Middle frontal gyrus (tissue), 1 donor: ENCODE data around the gene NEK8.
"Not testable (repeated sequence)": the region's sequence is repeated elsewhere in the genome, so short reads cannot be mapped to it uniquely, and the experiment has no call there.

Source experiments
- DNase-seq: peaks from one replicate; pipeline ENCODE4 v3.0.0-alpha.2; 2015; ENCODE audit warnings: low spot score; ENCODE audit errors: extremely low spot score

NEK8 gene

DNA sequence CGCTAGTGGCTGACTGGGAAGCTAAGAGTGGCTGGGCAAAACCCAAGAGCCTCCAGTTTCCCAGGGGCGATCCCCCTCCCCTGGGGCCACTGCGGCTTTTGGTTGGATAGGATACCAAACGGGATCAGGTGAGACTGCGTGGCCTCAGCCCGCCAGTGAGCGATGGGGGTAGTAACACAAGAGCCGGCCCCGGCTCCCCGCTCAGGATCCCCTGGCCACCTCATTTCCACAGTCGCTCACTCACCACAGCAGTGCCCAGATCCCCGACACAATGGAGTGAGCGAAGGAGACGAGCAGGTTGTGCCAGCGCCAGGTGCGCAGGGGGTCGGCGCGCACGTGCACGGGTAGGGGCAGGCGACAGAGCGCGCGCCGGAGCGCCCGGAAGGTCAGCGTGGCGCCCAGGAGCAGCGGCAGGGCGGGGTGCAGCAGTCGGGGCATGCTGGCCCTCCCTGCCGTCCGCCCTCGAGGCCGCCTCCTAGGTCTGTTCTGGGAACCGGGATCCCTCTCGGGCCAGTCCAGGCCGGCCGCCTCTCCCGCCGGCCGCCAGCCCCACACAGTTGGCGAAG lies 2.8 kb upstream of the NEK8 start:
- no peak for DNase-seq

DNA sequence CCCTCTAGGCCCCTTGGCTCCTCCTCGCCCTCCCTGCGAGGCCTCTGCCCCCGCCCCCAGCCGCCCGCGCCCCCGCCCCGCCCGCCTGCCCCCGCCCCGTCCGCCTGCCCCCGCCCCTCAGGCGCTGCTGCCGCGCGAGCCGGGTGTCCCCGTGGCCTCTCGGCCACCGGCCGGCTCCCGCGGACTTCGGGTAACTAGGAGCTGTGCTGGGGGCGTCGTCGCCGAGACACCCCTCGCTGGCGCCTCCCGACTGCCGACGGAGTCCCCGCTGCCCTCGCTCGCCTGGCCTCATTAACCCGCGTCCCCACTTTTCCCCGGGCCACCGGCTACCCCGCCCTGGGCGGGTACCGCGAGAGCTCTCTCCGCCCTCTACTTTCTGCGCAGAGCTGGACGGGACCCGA lies 2.4 kb upstream of the NEK8 start, which contains the start of gene TLCD1:
Gene TLCD1 (minus strand): TSS at position 8 of the 401 bp plus-strand sequence. CDS start 136 bp downstream, outside the sequence.
- DNase-seq, result no peak

- peak; percentile 92 for DNase-seq
Observed at GRCh38 chr17:28726627-28727491, 1.7 kb upstream of the NEK8 start.

DNA sequence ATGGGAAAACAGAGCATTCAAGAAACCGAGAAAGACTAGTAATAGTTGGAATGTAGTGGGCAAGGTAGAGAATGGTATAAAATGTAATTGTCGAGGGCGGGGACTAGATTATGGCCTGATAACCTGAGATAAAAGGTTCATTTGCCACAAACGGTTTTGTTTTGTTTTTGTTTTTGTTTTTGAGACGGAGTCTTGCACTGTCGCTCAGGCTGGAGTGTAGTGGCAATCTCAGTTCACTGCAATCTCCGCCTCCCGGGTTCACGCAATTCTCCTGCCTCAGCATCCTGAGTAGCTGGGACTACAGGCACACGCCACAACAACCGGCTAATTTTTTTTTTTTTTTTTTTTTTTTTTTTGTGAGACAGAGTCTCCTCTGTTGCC lies 1.4 kb downstream of the NEK8 start:
- no peak for DNase-seq

DNA sequence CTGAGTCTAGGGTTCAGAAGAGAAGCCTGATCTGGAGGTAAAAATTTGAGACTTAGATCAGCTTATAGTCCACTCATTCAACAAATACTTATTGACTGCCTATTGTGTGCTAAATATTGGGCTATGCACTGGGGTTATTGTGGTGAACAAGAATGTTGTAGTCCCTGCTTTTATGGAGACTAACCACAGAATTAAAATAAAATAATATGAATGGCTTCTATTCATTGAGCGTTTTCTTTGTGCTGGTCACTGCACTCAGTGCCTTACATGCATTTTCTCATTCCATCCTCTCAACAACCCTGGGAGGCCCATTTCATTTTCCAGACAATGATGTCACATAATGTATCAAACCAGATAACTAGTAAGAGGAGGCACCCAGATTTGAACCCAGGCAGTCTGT lies 4.8 kb downstream of the NEK8 start:
- DNase-seq, result no peak

DNA sequence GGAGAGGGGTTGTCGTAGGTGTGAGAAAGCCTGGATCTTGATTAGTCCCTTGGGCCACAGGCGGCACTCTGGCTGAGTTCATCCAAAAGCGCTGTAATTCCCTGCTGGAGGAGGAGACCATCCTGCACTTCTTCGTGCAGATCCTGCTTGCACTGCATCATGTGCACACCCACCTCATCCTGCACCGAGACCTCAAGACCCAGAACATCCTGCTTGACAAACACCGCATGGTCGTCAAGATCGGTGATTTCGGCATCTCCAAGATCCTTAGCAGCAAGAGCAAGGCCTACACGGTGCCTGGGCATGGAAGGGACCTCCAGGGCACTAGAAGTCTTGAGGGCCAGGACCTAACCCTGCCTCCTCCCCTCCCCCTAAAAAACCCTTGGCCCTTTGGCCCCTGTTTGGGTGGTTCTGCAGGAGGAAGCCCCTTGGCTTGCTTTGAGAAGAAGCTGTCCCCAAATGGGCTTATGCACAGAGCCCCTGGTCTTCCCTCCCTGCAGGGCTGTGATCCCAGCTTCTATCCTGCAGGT lies 6.2 kb downstream of the NEK8 start:
- no peak for DNase-seq

DNA sequence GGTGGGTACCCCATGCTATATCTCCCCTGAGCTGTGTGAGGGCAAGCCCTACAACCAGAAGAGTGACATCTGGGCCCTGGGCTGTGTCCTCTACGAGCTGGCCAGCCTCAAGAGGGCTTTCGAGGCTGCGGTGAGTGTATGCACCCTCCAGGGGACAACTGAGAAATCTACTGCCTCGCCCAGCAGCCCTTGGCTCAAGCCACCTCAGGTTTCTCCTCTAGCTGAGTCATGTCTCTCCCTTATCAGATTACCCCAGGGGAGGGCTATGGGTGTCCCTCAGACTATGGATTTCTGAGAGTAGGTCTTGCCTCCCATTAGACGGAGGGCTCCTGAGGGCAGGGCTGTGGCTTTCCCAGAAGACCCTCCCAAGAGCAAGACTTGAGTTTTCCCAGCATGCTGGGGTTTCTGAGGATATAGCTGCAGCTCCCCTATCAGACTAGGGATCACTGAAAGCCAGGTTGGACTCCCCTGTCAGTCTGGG lies 6.7 kb downstream of the NEK8 start:
- no peak for DNase-seq

DNA sequence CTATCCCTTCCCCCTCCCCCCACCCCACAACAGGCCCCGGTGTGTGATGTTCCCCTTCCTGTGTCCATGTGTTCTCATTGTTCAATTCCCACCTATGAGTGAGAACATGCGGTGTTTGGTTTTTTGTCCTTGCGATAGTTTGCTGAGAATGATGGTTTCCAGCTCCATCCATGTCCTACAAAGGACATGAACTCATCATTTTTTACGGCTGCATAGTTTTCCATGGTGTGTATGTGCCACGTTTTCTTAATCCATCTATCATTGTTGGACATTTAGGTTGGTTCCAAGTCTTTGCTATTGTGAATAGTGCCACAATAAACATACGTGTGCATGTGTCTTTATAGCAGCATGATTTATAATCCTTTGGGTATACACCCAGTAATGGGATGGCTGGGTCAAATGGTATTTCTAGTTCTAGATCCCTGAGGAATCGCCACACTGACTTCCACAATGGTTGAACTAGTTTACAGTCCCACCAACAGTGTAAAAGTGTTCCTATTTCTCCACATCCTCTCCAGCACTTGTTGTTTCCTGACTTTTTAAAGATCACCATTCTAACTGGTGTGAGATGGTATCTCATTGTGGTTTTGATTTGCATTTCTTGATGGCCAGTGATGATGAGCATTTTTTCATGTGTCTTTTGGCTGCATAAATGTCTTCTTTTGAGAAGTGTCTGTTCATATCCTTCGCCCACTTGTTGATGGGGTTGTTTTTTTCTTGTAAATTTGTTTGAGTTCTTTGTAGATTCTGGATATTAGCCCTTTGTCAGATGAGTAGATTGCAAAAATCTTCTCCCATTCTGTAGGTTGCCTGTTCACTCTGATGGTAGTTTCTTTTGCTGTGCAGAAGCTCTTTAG lies 7.6 kb downstream of the NEK8 start:
- DNase-seq, result not testable (repeated sequence)

GRCh38 chr17:28737316-28737715 lies 8.7 kb downstream of the NEK8 start:
- DNase-seq, result no peak

GRCh38 chr17:28737770-28738679 lies 9.4 kb downstream of the NEK8 start:
- DNase-seq, result no peak

GRCh38 chr17:28738680-28739384 lies 10.2 kb downstream of the NEK8 start:
- no peak for DNase-seq

GRCh38 chr17:28740406-28741357 lies 12.1 kb downstream of the NEK8 start:
- no peak for DNase-seq

DNA sequence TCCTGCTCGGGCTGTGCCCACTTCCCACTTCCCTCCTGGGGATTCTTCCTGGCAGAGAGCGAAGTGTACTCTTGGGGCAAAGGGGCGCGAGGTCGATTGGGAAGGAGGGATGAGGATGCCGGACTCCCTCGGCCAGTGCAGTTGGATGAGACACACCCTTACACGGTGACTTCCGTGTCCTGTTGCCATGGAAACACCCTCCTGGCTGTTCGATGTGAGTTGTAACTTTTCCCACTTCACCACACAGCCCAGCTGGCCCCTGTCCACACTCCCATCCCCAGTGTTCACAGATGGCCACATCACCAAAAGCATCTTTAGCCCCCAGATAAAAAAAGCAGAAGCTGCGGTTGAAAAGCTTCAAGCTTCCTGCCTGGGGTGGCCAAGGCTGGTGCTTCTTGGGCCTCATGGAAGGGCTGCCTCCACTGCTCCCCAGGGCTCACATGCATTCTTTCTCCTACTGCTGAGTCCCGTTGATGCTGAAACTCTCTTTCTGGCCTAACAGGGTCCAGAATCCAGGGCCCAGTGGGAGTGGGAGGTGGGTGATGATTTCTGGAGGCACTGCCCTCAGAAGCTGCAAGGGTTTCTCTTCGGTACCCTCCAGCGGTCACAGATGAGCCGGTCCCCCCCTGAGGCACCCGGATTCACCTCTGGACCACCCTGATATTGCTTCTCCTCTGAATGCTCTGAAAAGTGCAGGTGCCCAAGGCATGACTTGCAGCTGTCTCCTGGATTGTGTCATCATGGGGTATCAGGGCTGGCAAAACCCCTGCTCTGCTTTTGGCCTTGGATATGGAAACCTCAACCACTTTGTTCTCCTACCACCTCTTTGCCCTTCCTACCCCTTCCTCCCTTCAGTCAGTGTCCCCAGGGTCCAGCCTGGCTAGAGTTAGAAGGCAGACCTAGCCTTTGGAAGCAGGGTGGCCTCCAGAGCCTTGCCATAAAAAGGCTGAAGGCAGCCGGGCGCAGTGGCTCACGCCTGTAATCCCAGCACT lies 13.1 kb downstream of the NEK8 start:
- no peak for DNase-seq

DNA sequence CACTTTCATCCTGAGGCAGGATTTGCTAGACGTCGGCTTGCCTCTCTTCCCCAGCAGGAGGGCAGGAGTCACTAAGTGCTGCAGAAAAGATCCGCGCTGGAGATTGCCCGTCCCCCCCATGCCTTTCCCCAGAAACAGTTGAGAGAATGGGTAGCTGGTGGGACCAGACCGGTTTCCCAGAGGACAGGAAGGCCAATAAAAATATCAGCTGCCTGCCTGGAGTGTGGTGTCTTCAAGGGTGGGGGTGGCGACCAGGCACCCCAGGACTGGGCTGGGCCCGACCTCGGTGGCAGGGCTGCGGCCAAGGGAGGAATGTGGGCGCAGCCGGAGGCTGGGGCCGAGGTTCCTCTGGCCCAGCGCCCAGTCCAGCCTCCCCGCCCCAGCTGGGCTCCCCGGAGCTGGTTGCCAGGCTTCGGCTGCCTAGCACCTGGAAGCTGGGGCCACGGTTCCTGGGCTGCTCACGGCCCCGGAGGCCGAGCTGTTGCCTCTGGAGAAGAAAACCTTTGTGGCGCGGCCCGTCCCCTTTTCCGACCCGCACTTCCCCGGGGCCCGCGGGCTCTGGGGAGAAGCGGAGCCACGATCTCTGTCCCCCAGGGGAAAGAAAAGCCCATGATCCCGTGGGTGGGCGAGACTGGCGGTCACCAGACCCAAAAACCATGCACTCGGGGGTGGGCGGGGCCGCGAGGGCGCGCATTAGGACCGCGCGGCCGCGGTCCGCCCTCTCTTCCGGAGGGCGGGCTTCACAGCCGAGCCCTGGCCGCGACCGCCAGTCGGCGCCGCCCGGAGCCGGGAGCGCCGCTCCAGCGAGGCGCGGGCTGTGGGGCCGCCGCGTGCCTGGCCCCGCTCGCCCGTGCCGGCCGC lies 14.9 kb downstream of the NEK8 start, which contains the start of gene TRAF4:
Gene TRAF4 (plus strand): TSS at position 769 of the 861 bp plus-strand sequence. CDS start 102 bp downstream, outside the sequence.
- peak; percentile 63 for DNase-seq

- DNase-seq, result no peak
Observed at GRCh38 chr17:28744104-28744971, 15.8 kb downstream of the NEK8 start.
